T-helper 1 cell treated with Interleukin-12 subunit alpha and Interleukin-12 subunit beta and Interleukin-4 antibody, amounts not matched to agents 30 μg/mL and 1 μg/mL, for 36 hours (primary cell): ENCODE measurements around the gene NRG3.

Source experiments
- H3K27ac Mint-ChIP-seq: one replicate; pipeline ENCODE4 v1.8.0; 2021; ENCODE audit warnings: mild to moderate bottlenecking, mixed read lengths
- H3K27me3 Mint-ChIP-seq: one replicate; pipeline ENCODE4 v1.8.0; 2021; ENCODE audit warnings: low read depth, mixed read lengths
- H3K36me3 Mint-ChIP-seq: one replicate; pipeline ENCODE4 v1.8.0; 2021; ENCODE audit warnings: low read depth, mixed read lengths
- H3K4me1 Mint-ChIP-seq: one replicate; pipeline ENCODE4 v1.8.0; 2021; ENCODE audit warnings: low read depth, mixed read lengths
- H3K4me3 Mint-ChIP-seq: one replicate; pipeline ENCODE4 v1.8.0; 2021; ENCODE audit warnings: mild to moderate bottlenecking, moderate library complexity, mixed read lengths
- H3K9me3 Mint-ChIP-seq: one replicate; pipeline ENCODE4 v1.8.0; 2021; ENCODE audit warnings: mixed read lengths

The NRG3 gene

GRCh38 chr10:82452046-82452445 is 577.1 kb downstream of the NRG3 start:
- no peaks in the 10 kb centered on the region for H3K27me3 Mint-ChIP-seq
- no peaks in the 10 kb centered on the region for H3K9me3 Mint-ChIP-seq
- H3K36me3 Mint-ChIP-seq, result no peaks in the 10 kb centered on the region
- H3K4me1 Mint-ChIP-seq, result no peaks in the 10 kb centered on the region
- H3K27ac Mint-ChIP-seq, result no peak overlapping the region
- no peak overlapping the region for H3K4me3 Mint-ChIP-seq

- Mint-ChIP-seq H3K9me3 (no peaks in the 10 kb centered on the region), H3K27ac (no peak overlapping the region), H3K36me3 (no peaks in the 10 kb centered on the region), H3K4me1 (no peaks in the 10 kb centered on the region), H3K4me3 (no peak overlapping the region), H3K27me3 (no peaks in the 10 kb centered on the region)
These were observed 577.7 kb downstream of the NRG3 start for GRCh38 chr10:82452676-82453075.

DNA sequence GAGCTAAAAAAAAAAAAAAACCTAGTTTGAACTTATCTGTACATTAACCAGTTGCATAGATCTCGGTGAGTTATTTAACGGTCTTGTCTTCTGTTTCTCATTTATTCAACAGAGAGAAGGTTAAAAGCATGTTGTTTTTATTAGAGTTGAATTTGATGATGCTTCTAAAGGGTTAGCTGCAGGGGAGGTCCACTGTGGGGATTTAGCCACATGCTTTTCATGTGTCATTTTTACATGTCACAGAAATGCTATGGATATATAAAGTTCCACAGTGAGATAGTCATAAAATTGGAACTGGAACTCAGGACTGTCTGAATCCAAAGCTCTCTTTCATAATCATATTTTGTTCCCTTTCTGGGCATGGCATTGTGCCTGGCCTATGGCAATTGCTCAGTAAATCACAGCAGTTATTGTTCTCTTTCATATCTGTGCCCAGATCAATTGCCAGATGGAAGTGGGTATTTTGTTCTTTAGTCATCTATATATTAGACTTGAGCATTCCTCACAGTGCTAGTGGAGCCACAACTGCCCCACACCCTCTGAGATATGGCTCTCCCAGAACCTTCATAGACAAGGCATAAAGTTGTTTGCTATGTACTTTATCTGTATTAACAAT is 578.8 kb downstream of the NRG3 start:
- Mint-ChIP-seq H3K27me3 (no peaks in the 10 kb centered on the region), H3K36me3 (no peaks in the 10 kb centered on the region), H3K4me3 (no peak overlapping the region), H3K27ac (no peak overlapping the region), H3K4me1 (no peaks in the 10 kb centered on the region), H3K9me3 (no peaks in the 10 kb centered on the region)

- Mint-ChIP-seq H3K4me1 (no peaks in the 10 kb centered on the region), H3K27me3 (no peaks in the 10 kb centered on the region), H3K36me3 (no peaks in the 10 kb centered on the region), H3K4me3 (no peak overlapping the region), H3K9me3 (no peaks in the 10 kb centered on the region), H3K27ac (no peak overlapping the region)
These were observed 588.0 kb downstream of the NRG3 start for GRCh38 chr10:82462910-82463551.

DNA sequence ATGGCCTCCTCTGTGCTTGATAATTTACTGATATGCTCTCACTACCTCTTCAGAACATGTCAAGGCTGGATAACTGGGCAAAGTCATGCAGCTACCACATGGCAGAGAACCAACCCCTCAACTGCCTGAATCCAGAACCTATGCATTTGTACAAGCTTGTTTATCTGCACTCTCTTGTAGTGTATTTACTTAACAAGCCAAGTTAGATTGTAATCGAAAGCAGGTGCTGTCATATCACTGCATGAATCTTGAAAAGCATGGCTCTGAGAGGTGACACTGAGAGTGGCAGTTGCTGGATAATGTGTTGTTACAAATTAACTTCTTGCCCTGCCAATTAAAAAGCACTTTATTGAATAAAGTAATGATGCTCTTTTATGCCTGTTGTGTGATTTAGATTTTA is 588.6 kb downstream of the NRG3 start:
- no peak overlapping the region for H3K4me3 Mint-ChIP-seq
- no peaks in the 10 kb centered on the region for H3K36me3 Mint-ChIP-seq
- H3K27ac Mint-ChIP-seq, result no peak overlapping the region
- H3K27me3 Mint-ChIP-seq, result no peaks in the 10 kb centered on the region
- no peaks in the 10 kb centered on the region for H3K4me1 Mint-ChIP-seq
- H3K9me3 Mint-ChIP-seq, result no peaks in the 10 kb centered on the region

GRCh38 chr10:82464191-82464818 is 589.3 kb downstream of the NRG3 start:
- no peaks in the 10 kb centered on the region for H3K4me1 Mint-ChIP-seq
- no peak overlapping the region for H3K4me3 Mint-ChIP-seq
- no peaks in the 10 kb centered on the region for H3K9me3 Mint-ChIP-seq

DNA sequence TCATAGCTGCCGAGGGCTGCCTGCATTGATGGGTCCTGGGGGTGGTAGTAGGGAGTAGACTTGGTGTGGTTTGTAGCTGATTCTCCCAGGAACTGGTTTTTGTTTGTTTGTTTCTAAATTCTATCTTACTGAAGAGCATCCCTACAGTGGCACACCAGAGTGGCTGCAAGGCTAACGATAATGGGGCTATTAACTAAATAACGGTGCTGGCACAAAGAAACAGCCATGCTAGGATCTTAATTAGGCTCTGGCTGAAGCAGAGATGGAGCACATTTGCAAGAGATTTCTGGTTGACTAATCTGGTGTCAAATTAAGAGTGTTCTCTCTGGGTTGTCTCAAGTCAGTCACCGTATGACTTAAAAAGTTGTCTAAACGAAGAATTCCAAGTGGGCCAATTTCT is 590.0 kb downstream of the NRG3 start:
- Mint-ChIP-seq H3K36me3 (no peaks in the 10 kb centered on the region), H3K27ac (no peak overlapping the region), H3K4me1 (no peaks in the 10 kb centered on the region), H3K27me3 (no peaks in the 10 kb centered on the region), H3K9me3 (no peaks in the 10 kb centered on the region), H3K4me3 (no peak overlapping the region)

More at GRCh38 chr10:82464191-82464818, 589.3 kb downstream of the NRG3 start:
- H3K27me3 Mint-ChIP-seq, result no peaks in the 10 kb centered on the region
- H3K36me3 Mint-ChIP-seq, result no peaks in the 10 kb centered on the region
- no peak overlapping the region for H3K27ac Mint-ChIP-seq

GRCh38 chr10:82468453-82468852 is 593.5 kb downstream of the NRG3 start:
- Mint-ChIP-seq H3K36me3 (no peaks in the 10 kb centered on the region), H3K9me3 (no peaks in the 10 kb centered on the region), H3K4me1 (no peaks in the 10 kb centered on the region), H3K4me3 (no peak overlapping the region), H3K27me3 (no peaks in the 10 kb centered on the region), H3K27ac (no peak overlapping the region)

DNA sequence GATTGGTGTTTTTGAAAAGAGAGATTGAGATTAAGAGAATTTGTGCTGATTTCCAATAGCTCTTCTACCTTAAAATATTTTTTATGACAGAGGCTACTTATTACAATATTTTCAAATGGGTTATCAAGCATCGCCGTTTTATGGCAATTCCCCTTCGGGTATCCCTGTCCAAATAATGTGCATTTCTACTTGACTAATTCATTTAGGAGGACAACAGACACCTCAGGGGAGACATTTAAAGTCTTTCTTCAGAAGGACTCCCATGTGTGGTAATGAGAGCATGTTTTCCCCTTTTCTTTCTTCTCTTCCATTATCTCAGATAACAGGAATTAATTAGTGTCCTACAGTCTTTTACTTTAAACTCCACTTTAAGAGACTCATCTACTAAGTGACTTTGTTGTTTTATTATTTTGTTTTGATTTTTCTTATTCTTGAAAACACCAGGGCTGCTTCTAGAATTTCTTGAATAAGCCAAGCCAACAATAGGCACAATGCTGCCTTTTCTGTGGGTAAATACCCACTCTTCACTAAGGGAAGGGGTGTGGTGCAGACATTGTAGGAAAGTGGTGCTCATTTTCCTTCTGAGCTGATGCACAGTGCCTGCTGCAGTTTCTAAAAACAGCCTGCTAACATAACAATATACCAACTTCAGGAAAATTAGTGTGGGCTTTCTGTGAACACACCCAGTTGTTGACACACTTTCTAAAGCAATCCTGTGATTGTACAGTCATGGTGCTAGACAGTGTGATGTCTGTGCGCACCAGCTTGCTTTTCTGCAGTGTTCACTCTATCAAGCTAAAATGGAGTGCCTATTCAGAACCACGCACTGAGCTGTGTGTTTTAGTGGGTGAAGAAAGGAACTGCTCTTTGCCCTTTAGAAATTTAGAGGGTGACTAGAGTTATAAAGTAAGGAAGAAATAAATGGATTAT is 597.7 kb downstream of the NRG3 start:
- no peak overlapping the region for H3K27ac Mint-ChIP-seq
- H3K9me3 Mint-ChIP-seq, result peaks cover 15% of the 10 kb centered on the region
- H3K4me3 Mint-ChIP-seq, result no peak overlapping the region
- no peaks in the 10 kb centered on the region for H3K27me3 Mint-ChIP-seq
- no peaks in the 10 kb centered on the region for H3K36me3 Mint-ChIP-seq
- no peaks in the 10 kb centered on the region for H3K4me1 Mint-ChIP-seq

GRCh38 chr10:82477776-82478175 is 602.8 kb downstream of the NRG3 start:
- H3K27me3 Mint-ChIP-seq, result no peaks in the 10 kb centered on the region
- H3K36me3 Mint-ChIP-seq, result no peaks in the 10 kb centered on the region
- H3K4me1 Mint-ChIP-seq, result no peaks in the 10 kb centered on the region
- peaks cover 23% of the 10 kb centered on the region for H3K9me3 Mint-ChIP-seq
- H3K27ac Mint-ChIP-seq, result no peak overlapping the region
- no peak overlapping the region for H3K4me3 Mint-ChIP-seq

GRCh38 chr10:82492647-82493046 is 617.7 kb downstream of the NRG3 start:
- no peak overlapping the region for H3K27ac Mint-ChIP-seq
- peaks cover 11% of the 10 kb centered on the region for H3K9me3 Mint-ChIP-seq
- no peaks in the 10 kb centered on the region for H3K36me3 Mint-ChIP-seq
- H3K4me1 Mint-ChIP-seq, result no peaks in the 10 kb centered on the region
- H3K27me3 Mint-ChIP-seq, result no peaks in the 10 kb centered on the region
- H3K4me3 Mint-ChIP-seq, result no peak overlapping the region

- no peak overlapping the region for H3K27ac Mint-ChIP-seq
- no peak overlapping the region for H3K4me3 Mint-ChIP-seq
- no peaks in the 10 kb centered on the region for H3K27me3 Mint-ChIP-seq
- H3K4me1 Mint-ChIP-seq, result no peaks in the 10 kb centered on the region
- H3K36me3 Mint-ChIP-seq, result no peaks in the 10 kb centered on the region
- peaks cover 16% of the 10 kb centered on the region for H3K9me3 Mint-ChIP-seq
These were observed 621.1 kb downstream of the NRG3 start for GRCh38 chr10:82496114-82496513.

GRCh38 chr10:82497439-82497838 is 622.4 kb downstream of the NRG3 start:
- H3K9me3 Mint-ChIP-seq, result peaks cover 16% of the 10 kb centered on the region
- H3K27me3 Mint-ChIP-seq, result no peaks in the 10 kb centered on the region
- H3K36me3 Mint-ChIP-seq, result no peaks in the 10 kb centered on the region
- H3K4me3 Mint-ChIP-seq, result no peak overlapping the region
- H3K4me1 Mint-ChIP-seq, result no peaks in the 10 kb centered on the region
- H3K27ac Mint-ChIP-seq, result no peak overlapping the region

- Mint-ChIP-seq H3K36me3 (no peaks in the 10 kb centered on the region), H3K9me3 (peaks cover 17% of the 10 kb centered on the region), H3K27ac (no peak overlapping the region), H3K27me3 (no peaks in the 10 kb centered on the region), H3K4me1 (no peaks in the 10 kb centered on the region), H3K4me3 (no peak overlapping the region)
These were observed 624.0 kb downstream of the NRG3 start for GRCh38 chr10:82498976-82499375.
